IPS-18c (cell line): Measurements from ENCODE around the gene KLC3.

Experiments
- H3K4me3 ChIP-seq: 2 replicates; pipeline ENCODE4 v1.7.0; 2013; ENCODE audit warnings: low read depth, mild to moderate bottlenecking, low read length, moderate library complexity; ENCODE audit not compliant: insufficient read depth
- H3K9me3 ChIP-seq: one replicate; pipeline ENCODE4 v1.6.1; 2013; ENCODE audit warnings: mild to moderate bottlenecking, low read length, moderate library complexity; ENCODE audit not compliant: control insufficient read depth, insufficient read depth

Gene KLC3

DNA sequence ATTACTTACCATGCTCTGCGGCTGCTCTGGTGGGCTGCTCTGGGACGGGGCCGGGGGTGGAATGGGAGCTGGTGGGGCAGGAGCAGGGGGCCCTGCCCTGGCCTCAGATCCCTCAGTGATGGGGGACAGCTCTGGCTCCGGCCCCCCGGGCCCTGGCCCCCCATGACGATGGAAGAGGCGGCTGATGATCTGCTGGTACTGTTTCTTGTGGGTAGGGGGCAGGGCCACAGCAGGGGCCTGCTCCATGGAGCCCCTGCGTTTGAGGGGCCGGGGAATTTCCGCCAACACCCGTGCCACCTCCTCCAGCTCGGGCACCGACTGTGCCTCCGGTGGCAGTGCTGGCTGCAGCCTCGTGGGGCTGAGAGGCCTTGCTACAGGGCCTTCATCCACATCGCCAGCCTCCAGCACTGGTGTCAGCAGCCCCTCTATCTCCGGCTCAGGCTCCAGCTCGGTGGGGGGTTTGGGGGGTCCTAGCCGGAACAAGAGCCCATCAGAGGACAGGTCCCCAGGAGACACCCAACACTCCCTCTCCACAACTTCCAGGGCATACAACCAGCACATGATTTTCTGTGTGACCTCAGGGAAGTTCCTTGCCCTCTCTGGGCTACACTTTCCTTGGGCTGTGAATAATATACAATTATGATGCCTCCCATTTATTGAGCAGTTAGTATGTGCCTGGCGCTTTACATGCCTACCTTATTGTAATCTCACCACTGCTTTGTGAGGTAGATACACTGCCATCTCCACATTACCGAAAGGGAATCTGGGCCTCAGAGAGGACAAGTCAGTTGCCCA is 51.5 kb downstream of the KLC3 start:
- Histone ChIP-seq H3K4me3 (no peak overlapping the region), H3K9me3 (no peaks in the 10 kb centered on the region)

DNA sequence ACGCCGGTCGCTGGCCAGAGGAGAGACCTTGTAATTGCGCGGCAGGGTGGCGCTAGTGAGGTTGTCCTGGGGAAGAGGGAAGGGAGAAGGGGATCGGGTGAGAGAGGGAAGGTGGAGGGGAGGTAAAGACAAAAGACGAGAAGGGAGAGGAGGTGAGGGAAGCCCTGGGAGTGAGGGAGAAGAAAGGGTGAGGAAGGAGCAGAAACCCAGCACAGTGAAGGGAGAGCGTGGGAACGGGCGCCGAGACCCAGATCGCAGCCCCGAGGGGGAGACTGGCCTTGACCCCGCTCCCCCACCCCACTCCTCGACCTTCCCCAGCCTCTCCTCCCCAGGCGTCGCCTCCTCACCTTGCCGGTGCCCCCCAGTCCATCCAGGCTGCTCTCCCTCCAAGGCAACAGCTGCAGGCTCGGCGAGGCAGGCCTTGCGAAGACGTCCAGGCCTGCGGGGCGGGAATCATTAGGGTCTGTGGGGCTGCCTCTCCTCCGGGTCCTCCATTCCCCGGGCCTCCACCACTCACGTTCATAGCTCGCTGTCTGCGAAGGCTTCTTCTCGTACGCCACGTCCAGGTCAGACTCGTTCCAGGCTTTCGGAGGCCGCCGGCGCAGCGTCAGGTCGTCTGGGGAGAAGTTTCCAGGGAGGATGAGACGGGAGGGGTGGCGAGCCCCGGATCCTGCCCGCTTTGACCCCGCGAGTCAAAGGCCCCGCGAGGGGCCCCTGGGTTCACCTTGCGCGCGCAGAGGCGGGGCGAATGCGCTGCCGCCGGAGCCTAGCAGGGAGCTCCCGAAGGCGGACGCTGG is 55.5 kb downstream of the KLC3 start:
- no peaks in the 10 kb centered on the region for H3K9me3 ChIP-seq
- H3K4me3 ChIP-seq = peak overlapping the region; percentile 28

DNA sequence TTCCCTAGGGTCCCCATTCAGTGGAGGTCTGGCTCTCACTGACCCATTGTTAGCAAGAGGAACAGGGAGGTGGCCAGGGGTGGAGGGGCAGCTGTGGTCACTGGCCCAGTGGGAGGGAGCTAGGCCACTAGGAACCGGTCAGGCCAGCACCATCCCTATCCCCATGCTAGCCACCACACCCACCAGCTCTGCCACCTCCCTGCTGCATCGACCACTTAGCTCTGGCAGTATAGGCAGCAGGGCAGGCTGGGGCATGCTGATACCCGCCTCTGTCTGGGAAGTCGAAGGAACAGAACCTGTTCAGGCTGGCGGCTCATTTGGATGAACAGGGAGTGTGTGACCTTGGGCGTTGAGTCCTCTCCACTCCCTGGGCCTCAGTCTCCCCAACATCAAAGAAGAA is 59.6 kb downstream of the KLC3 start:
- no peaks in the 10 kb centered on the region for H3K9me3 ChIP-seq
- H3K4me3 ChIP-seq = no peak overlapping the region
